ENCODE results near the gene HABP4. TPM values are rescaled to one million over a fixed set of nuclear protein-coding genes. Genes with fewer than 3 reads are reported as not detected.

Gene HABP4
- total and polyA plus RNA-seq, 2 of the 4 experiments (the other 2 are of a cell fraction) = 5.2 to 10.6 TPM

DNA sequence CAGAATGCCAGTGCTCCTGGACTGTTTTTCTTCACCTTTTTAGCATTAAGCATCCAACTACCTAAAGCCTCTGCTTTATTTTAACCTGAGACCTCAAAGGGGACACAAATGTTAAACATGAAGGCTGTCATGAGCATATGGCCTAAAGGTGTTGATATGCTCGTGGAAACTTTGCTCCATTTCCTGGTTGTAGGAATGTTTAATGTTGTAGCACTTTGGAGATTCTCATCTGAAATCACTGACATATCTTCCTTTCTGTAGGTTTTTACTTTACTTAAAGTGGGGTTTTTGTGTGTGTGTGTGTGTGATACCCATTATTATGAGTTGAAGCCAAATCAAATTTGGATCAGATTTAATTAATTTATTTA is 37.0 kb downstream of the HABP4 start:
- no peak overlapping the region for H3K9ac ChIP-seq (ENCODE audit: low read depth, low read length)
- no peak overlapping the region for H3K4me2 ChIP-seq (ENCODE audit: low read depth, low read length)
- CTCF ChIA-PET = no interaction called here

More for the DNA sequence above, 37.0 kb downstream of the HABP4 start:
- Histone ChIP-seq H2AFZ (replicated peaks; ENCODE audit: low read length, poor library complexity) (no peak overlapping the region), H2BK5ac (ENCODE audit: low read depth, low read length, poor library complexity, severe bottlenecking) (no peak overlapping the region), H3K4me3 (ENCODE audit: insufficient read depth, low read depth, low read length) (no peak overlapping the region), H4K91ac (ENCODE audit: insufficient read depth, low read depth, low read length) (no peak overlapping the region), H2AK5ac (ENCODE audit: low read depth, low read length) (no peak overlapping the region), H3K56ac (ENCODE audit: extremely low read depth, insufficient read depth, low read length) (no peak overlapping the region), H3K36me3 (ENCODE audit: control insufficient read depth, insufficient read depth, low read length) (peaks cover 24% of the 10 kb centered on the region), H3K18ac (ENCODE audit: low read depth, low read length) (no peak overlapping the region), H2BK20ac (ENCODE audit: low read depth, low read length) (no peak overlapping the region), H2BK120ac (ENCODE audit: low read depth, low read length) (no peak overlapping the region), H3K23ac (ENCODE audit: low read depth, low read length) (no peak overlapping the region), H3K27ac (ENCODE audit: insufficient read depth, low read length) (no peak overlapping the region), H2BK15ac (ENCODE audit: low read depth, low read length) (no peak overlapping the region), H4K8ac (ENCODE audit: low read depth in 2 of 2, low read length in 2 of 2) (no peak overlapping the region), H3K79me1 (ENCODE audit: low read depth in 1 of 2, low read length in 2 of 2) (peaks cover 2 to 23% of the 10 kb centered on the region in 2 experiments; a peak in 3 of 4 replicates), H4K5ac (ENCODE audit: low read depth, low read length) (no peak overlapping the region), H3K9me1 (ENCODE audit: insufficient read depth, low read length) (peaks cover 18% of the 10 kb centered on the region), H3K27me3 (ENCODE audit: control insufficient read depth, insufficient read depth, low read length) (no peaks in the 10 kb centered on the region), H3K14ac (replicated peaks; ENCODE audit: low read depth, low read length) (no peak overlapping the region), H3K4me1 (ENCODE audit: control insufficient read depth, insufficient read depth, low read length) (peaks cover 18% of the 10 kb centered on the region), H3K9me3 (ENCODE audit: control insufficient read depth, insufficient read depth, low read length) (no peaks in the 10 kb centered on the region), H4K20me1 (ENCODE audit: insufficient read depth, low read length) (peaks cover 16% of the 10 kb centered on the region), H3K4ac (ENCODE audit: low read depth, low read length) (no peak overlapping the region), H2AK9ac (replicated peaks; ENCODE audit: low read depth, low read length, poor library complexity) (no peak overlapping the region)
- no CpG with 5 or more reads among the region's 1 CpG for WGBS, 2 experiments (ENCODE audit: extremely low coverage in 2 of 2, insufficient read length in 1 of 2)
- no peak for DNase-seq
- POLR2A ChIA-PET (ENCODE audit: unreplicated experiment) = no interaction called here
- dilution Hi-C loops (cut with HindIII; ENCODE audit: low sequenced_read_pairs, unreplicated experiment) = no loop called here
- BruUV-seq (replicated peaks) = no TSS peak
- no peak for ATAC-seq (ENCODE audit: low read depth)
- in situ Hi-C loops (cut with MboI; ENCODE audit: low sequenced_read_pairs) = no loop called here
- TF ChIP-seq, protein P1, sequence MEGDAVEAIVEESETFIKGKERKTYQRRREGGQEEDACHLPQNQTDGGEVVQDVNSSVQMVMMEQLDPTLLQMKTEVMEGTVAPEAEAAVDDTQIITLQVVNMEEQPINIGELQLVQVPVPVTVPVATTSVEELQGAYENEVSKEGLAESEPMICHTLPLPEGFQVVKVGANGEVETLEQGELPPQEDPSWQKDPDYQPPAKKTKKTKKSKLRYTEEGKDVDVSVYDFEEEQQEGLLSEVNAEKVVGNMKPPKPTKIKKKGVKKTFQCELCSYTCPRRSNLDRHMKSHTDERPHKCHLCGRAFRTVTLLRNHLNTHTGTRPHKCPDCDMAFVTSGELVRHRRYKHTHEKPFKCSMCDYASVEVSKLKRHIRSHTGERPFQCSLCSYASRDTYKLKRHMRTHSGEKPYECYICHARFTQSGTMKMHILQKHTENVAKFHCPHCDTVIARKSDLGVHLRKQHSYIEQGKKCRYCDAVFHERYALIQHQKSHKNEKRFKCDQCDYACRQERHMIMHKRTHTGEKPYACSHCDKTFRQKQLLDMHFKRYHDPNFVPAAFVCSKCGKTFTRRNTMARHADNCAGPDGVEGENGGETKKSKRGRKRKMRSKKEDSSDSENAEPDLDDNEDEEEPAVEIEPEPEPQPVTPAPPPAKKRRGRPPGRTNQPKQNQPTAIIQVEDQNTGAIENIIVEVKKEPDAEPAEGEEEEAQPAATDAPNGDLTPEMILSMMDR (conservative IDR thresholded peaks at IDR 0.05; ENCODE audit: low read depth, low read length) = no peak
- no peak for TF ChIP-seq BHLHE40 (IDR thresholded peaks at IDR 0.05; ENCODE audit: low read depth, low read length)
- no peak for TF ChIP-seq RCOR1 (IDR thresholded peaks at IDR 0.05; ENCODE audit: insufficient replicate concordance, low read length)
- intact Hi-C loops (cut with micrococcal nuclease) = no loop called here
